ENCODE measurements around the gene USP54. TPM values are rescaled to one million over a fixed set of nuclear protein-coding genes. Genes with fewer than 3 reads are reported as not detected.

USP54 gene
- total and polyA plus RNA-seq, 4 donors, result 1.3 to 10.4 (median 6.3) TPM

Small RNA genes within 50 kb of the gene (small RNA-seq; reads per million reads assigned to genes)
- gene RNU6-883P, result not detected

Other genes with a start within 250 kb of the USP54 start
- gene CFAP70, start 232.5 kb downstream of the USP54 start, total RNA-seq, result 1 to 10 TPM in 1 of 2 donors, under 1 TPM in 1; 0.98 to 2.3 TPM
- under 1 TPM; 0.46 to 0.61 TPM for gene CFAP70, start 232.5 kb downstream of the USP54 start, polyA plus RNA-seq
- 10 to 100 TPM; 71.6 to 93.0 TPM for gene ANXA7, start 177.3 kb downstream of the USP54 start, total RNA-seq
- gene ANXA7, start 177.3 kb downstream of the USP54 start, polyA plus RNA-seq, result 10 to 100 TPM; 87.0 to 93.4 TPM
- gene MSS51, start 157.8 kb downstream of the USP54 start, total RNA-seq, result 1 to 10 TPM; 1.4 to 1.6 TPM
- under 1 TPM; 0.08 to 0.43 TPM for gene MSS51, start 157.8 kb downstream of the USP54 start, polyA plus RNA-seq
- 10 to 100 TPM; 15.6 to 22.4 TPM for gene PPP3CB, start 95.3 kb downstream of the USP54 start, total RNA-seq
- 1 to 10 TPM; 5.7 to 7.1 TPM for gene PPP3CB, start 95.3 kb downstream of the USP54 start, polyA plus RNA-seq
- gene MYOZ1, start 50.1 kb upstream of the USP54 start, total RNA-seq, result under 1 TPM; 0.17 to 0.23 TPM
- under 1 TPM in 1 of 2 donors, not detected in 1; 0.14 TPM for gene MYOZ1, start 50.1 kb upstream of the USP54 start, polyA plus RNA-seq
- under 1 TPM in 1 of 2 donors, not detected in 1; under 0.01 TPM for gene SYNPO2L, start 64.7 kb upstream of the USP54 start, total RNA-seq
- under 1 TPM in 1 of 2 donors, not detected in 1; 0.02 TPM for gene SYNPO2L, start 64.7 kb upstream of the USP54 start, polyA plus RNA-seq
- gene AGAP5, start 106.8 kb upstream of the USP54 start, total RNA-seq, result 1 to 10 TPM; 3.3 to 9.1 TPM
- 1 to 10 TPM; 1.4 to 1.7 TPM for gene AGAP5, start 106.8 kb upstream of the USP54 start, polyA plus RNA-seq
- 10 to 100 TPM; 41.4 to 48.1 TPM for gene SEC24C, start 153.0 kb upstream of the USP54 start, total RNA-seq
- gene SEC24C, start 153.0 kb upstream of the USP54 start, polyA plus RNA-seq, result 10 to 100 TPM; 15.0 to 40.5 TPM
- gene CHCHD1, start 190.7 kb upstream of the USP54 start, total RNA-seq, result 10 to 100 TPM in 1 of 2 donors, 1 to 10 TPM in 1; 7.6 to 13.7 TPM
- 10 to 100 TPM; 32.5 to 47.4 TPM for gene CHCHD1, start 190.7 kb upstream of the USP54 start, polyA plus RNA-seq
- gene ZSWIM8, start 194.3 kb upstream of the USP54 start, total RNA-seq, result 10 to 100 TPM; 35.3 to 66.2 TPM
- 10 to 100 TPM; 33.3 to 53.4 TPM for gene ZSWIM8, start 194.3 kb upstream of the USP54 start, polyA plus RNA-seq
- gene NDST2, start 220.3 kb upstream of the USP54 start, total RNA-seq, result 10 to 100 TPM; 11.4 to 14.0 TPM
- 1 to 10 TPM; 6.5 to 7.6 TPM for gene NDST2, start 220.3 kb upstream of the USP54 start, polyA plus RNA-seq

All from liver (tissue), 5 donors.